SK-N-MC (cell line): ENCODE results near the gene NCOA1.
A peak's percentile ranks its signal among the peaks of the same experiment; 100 is the strongest.

ENCODE experiments used
- DNase-seq: peaks from one replicate; pipeline ENCODE4 v3.0.0-alpha.2; 2011; ENCODE audit warnings: low read depth, low spot score
- H3K27ac ChIP-seq: fragments of 200-600 bp; sonication (generic); 2 replicates; pipeline ENCODE4 v1.5.1; 2016; ENCODE audit warnings: mixed run types
- H3K36me3 ChIP-seq: fragments of 200-600 bp; sonication (generic); 2 replicates; pipeline ENCODE4 v1.6.1; 2017; ENCODE audit warnings: antibody characterized with exemption, low read length, mixed read lengths; ENCODE audit not compliant: insufficient read depth
- H3K4me3 ChIP-seq: fragments of 200-600 bp; sonication (generic); 2 replicates; pipeline ENCODE4 v1.5.1; 2016
- H3K9ac ChIP-seq: fragments of 200-600 bp; sonication (generic); 2 replicates; pipeline ENCODE4 v1.8.0; 2017; ENCODE audit warnings: mixed run types, mixed read lengths; ENCODE audit not compliant: insufficient read length
- H3K9me3 ChIP-seq: fragments of 200-600 bp; sonication (generic); 2 replicates; pipeline ENCODE4 v1.6.1; 2017; ENCODE audit warnings: low read depth, mild to moderate bottlenecking, antibody characterized with exemption, low read length, moderate library complexity, mixed read lengths
- EZH2 ChIP-seq: fragments of 200-600 bp; sonication (generic); IDR thresholded peaks from one replicate; pipeline ENCODE4 v1.6.1; 2017; ENCODE audit warnings: antibody characterized with exemption
- FOXP2 ChIP-seq: optimal IDR thresholded peaks from 2 replicates; pipeline ENCODE3; 2011; ENCODE audit warnings: mild to moderate bottlenecking, moderate library complexity; ENCODE audit not compliant: insufficient read depth; ENCODE audit errors: extremely low read length, control extremely low read depth
- POLR2AphosphoS5 ChIP-seq: IDR thresholded peaks from 2 replicates; pipeline ENCODE4 v1.6.1; 2012; ENCODE audit warnings: mild to moderate bottlenecking, low read depth, low read length, borderline replicate concordance

Gene NCOA1

GRCh38 chr2:24762518-24762917 lies 271.5 kb downstream of the NCOA1 start:
- TF ChIP-seq FOXP2 (no peak), POLR2AphosphoS5 (no peak), EZH2 (no peak)

GRCh38 chr2:24763843-24764242 lies 272.8 kb downstream of the NCOA1 start:
- Histone ChIP-seq H3K9me3 (no peaks in the 10 kb centered on the region), H3K4me3 (no peak overlapping the region), H3K36me3 (peaks cover 9% of the 10 kb centered on the region; the same call in 1 of the 2 replicates), H3K27ac (no peak overlapping the region), H3K9ac (no peak overlapping the region)
- TF ChIP-seq EZH2, result no peak
- no peak for TF ChIP-seq POLR2AphosphoS5
- DNase-seq, result no peak

More at GRCh38 chr2:24762518-24762917, 271.5 kb downstream of the NCOA1 start:
- Histone ChIP-seq H3K4me3 (no peak overlapping the region), H3K27ac (no peak overlapping the region), H3K9me3 (no peaks in the 10 kb centered on the region), H3K9ac (no peak overlapping the region), H3K36me3 (peaks cover 5% of the 10 kb centered on the region; the same call in 1 of the 2 replicates)
- DNase-seq, result no peak

GRCh38 chr2:24766609-24767008 lies 275.6 kb downstream of the NCOA1 start:
- TF ChIP-seq FOXP2, result no peak
- no peak for TF ChIP-seq EZH2
- TF ChIP-seq POLR2AphosphoS5, result no peak
- H3K9ac ChIP-seq, result no peak overlapping the region
- no peaks in the 10 kb centered on the region for H3K9me3 ChIP-seq
- no peak for DNase-seq
- H3K36me3 ChIP-seq, result peaks cover 9% of the 10 kb centered on the region; the same call in 1 of the 2 replicates
- H3K4me3 ChIP-seq, result no peak overlapping the region
- no peak overlapping the region for H3K27ac ChIP-seq

GRCh38 chr2:24768013-24768412 lies 277.0 kb downstream of the NCOA1 start:
- Histone ChIP-seq H3K9me3 (no peaks in the 10 kb centered on the region), H3K27ac (no peak overlapping the region), H3K36me3 (peaks cover 4% of the 10 kb centered on the region; the same call in 1 of the 2 replicates), H3K4me3 (no peak overlapping the region), H3K9ac (no peak overlapping the region)
- no peak for TF ChIP-seq POLR2AphosphoS5
- TF ChIP-seq FOXP2, result no peak
- no peak for TF ChIP-seq EZH2
- DNase-seq, result no peak

GRCh38 chr2:24768601-24769000 lies 277.5 kb downstream of the NCOA1 start:
- H3K36me3 ChIP-seq, result peaks cover 4% of the 10 kb centered on the region; the same call in 1 of the 2 replicates

GRCh38 chr2:24771061-24771460 lies 280.0 kb downstream of the NCOA1 start:
- TF ChIP-seq FOXP2, result no peak
- no peak for TF ChIP-seq POLR2AphosphoS5
- TF ChIP-seq EZH2, result no peak
- Histone ChIP-seq H3K9ac (no peak overlapping the region), H3K27ac (no peak overlapping the region), H3K9me3 (no peaks in the 10 kb centered on the region), H3K36me3 (peaks cover 4% of the 10 kb centered on the region; the same call in 1 of the 2 replicates), H3K4me3 (no peak overlapping the region)
- DNase-seq, result no peak

More at GRCh38 chr2:24768601-24769000, 277.5 kb downstream of the NCOA1 start:
- H3K4me3 ChIP-seq, result no peak overlapping the region
- H3K27ac ChIP-seq, result no peak overlapping the region
- TF ChIP-seq FOXP2 (no peak), POLR2AphosphoS5 (no peak), EZH2 (no peak)
- H3K9me3 ChIP-seq, result no peaks in the 10 kb centered on the region
- no peak for DNase-seq
- no peak overlapping the region for H3K9ac ChIP-seq

GRCh38 chr2:24771764-24772586 lies 280.9 kb downstream of the NCOA1 start:
- no peak for TF ChIP-seq POLR2AphosphoS5
- no peak for TF ChIP-seq FOXP2
- TF ChIP-seq EZH2, result no peak
- Histone ChIP-seq H3K36me3 (peaks cover 4% of the 10 kb centered on the region; the same call in 1 of the 2 replicates), H3K27ac (0 out of 2 replicates have a peak overlapping the region, but pooled peaks have one; percentile 11)

GRCh38 chr2:24774373-24774772 lies 283.3 kb downstream of the NCOA1 start:
- TF ChIP-seq EZH2 (no peak), FOXP2 (no peak), POLR2AphosphoS5 (no peak)
- Histone ChIP-seq H3K9ac (no peak overlapping the region), H3K4me3 (no peak overlapping the region), H3K27ac (no peak overlapping the region), H3K36me3 (no peaks in the 10 kb centered on the region; the same call in 1 of the 2 replicates), H3K9me3 (no peaks in the 10 kb centered on the region)
- DNase-seq, result no peak

More at GRCh38 chr2:24771764-24772586, 280.9 kb downstream of the NCOA1 start:
- Histone ChIP-seq H3K9ac (no peak overlapping the region), H3K4me3 (no peak overlapping the region), H3K9me3 (no peaks in the 10 kb centered on the region)
- no peak for DNase-seq
